Glomerular visceral epithelial cell (primary cell): ENCODE measurements around the gene INPP5E.

Experiments
- DNase-seq: peaks from one replicate; pipeline ENCODE4 v3.0.0-alpha.2; 2016; ENCODE audit errors: extremely low spot score

The INPP5E gene

GRCh38 chr9:136404801-136405136 lies 34.9 kb downstream of the INPP5E start:
- DNase-seq = no peak

GRCh38 chr9:136403915-136404800 lies 35.5 kb downstream of the INPP5E start:
- DNase-seq = no peak

GRCh38 chr9:136403538-136403914 lies 36.1 kb downstream of the INPP5E start:
- DNase-seq = no peak

GRCh38 chr9:136402067-136402466 lies 37.6 kb downstream of the INPP5E start:
- DNase-seq = no peak

- DNase-seq = no peak
These were observed 38.3 kb downstream of the INPP5E start for GRCh38 chr9:136401173-136401922.

- peak; percentile 91 for DNase-seq
These were observed 39.4 kb downstream of the INPP5E start, which contains the start of gene SNAPC4 for GRCh38 chr9:136400038-136400834. Gene SNAPC4 (minus strand): TSS chr9:136400170. CDS start chr9:136398428, 1,742 bp downstream.

- DNase-seq = peak; percentile 25
These were observed 40.2 kb downstream of the INPP5E start for GRCh38 chr9:136399176-136400037.

- DNase-seq = no peak
These were observed 41.4 kb downstream of the INPP5E start for GRCh38 chr9:136398286-136398685.

GRCh38 chr9:136397643-136398042 lies 42.0 kb downstream of the INPP5E start:
- DNase-seq = no peak

GRCh38 chr9:136396219-136396515 lies 43.5 kb downstream of the INPP5E start:
- no peak for DNase-seq

GRCh38 chr9:136395345-136396218 lies 44.1 kb downstream of the INPP5E start:
- no peak for DNase-seq

GRCh38 chr9:136395020-136395340 lies 44.7 kb downstream of the INPP5E start:
- DNase-seq = no peak

GRCh38 chr9:136394312-136395019 lies 45.2 kb downstream of the INPP5E start:
- DNase-seq = no peak

GRCh38 chr9:136393531-136393930 lies 46.1 kb downstream of the INPP5E start:
- no peak for DNase-seq

- DNase-seq = no peak
These were observed 46.9 kb downstream of the INPP5E start for GRCh38 chr9:136392538-136393449.

- no peak for DNase-seq
These were observed 47.7 kb downstream of the INPP5E start for GRCh38 chr9:136391737-136392537.

- DNase-seq = no peak
These were observed 50.2 kb downstream of the INPP5E start for GRCh38 chr9:136389396-136389795.

GRCh38 chr9:136387217-136387616 lies 52.4 kb downstream of the INPP5E start:
- DNase-seq = no peak
